Measurements from ENCODE around the gene GPR32. TPM values are rescaled to one million over a fixed set of nuclear protein-coding genes. Genes with fewer than 3 reads are reported as not detected.
A peak's percentile ranks its signal among the peaks of the same experiment; 100 is the strongest.
"Not testable (repeated sequence)": the region's sequence is repeated elsewhere in the genome, so short reads cannot be mapped to it uniquely, and the experiment has no call there.

GPR32 gene
- total RNA-seq (2014; rRNA removed; shearing (Covaris generic)), result not detected in 2 replicates

- DNase-seq (ENCODE audit: low spot score), result not testable (repeated sequence)
Observed at GRCh38 chr19:50770164-50770563, at the start of gene GPR32. GPR32 (plus strand) TSS chr19:50770464; CDS start chr19:50770601, 137 bp downstream.

GRCh38 chr19:50720921-50721381 is 49.3 kb upstream of the GPR32 start:
- DNase-seq (ENCODE audit: low spot score), result no peak

DNA sequence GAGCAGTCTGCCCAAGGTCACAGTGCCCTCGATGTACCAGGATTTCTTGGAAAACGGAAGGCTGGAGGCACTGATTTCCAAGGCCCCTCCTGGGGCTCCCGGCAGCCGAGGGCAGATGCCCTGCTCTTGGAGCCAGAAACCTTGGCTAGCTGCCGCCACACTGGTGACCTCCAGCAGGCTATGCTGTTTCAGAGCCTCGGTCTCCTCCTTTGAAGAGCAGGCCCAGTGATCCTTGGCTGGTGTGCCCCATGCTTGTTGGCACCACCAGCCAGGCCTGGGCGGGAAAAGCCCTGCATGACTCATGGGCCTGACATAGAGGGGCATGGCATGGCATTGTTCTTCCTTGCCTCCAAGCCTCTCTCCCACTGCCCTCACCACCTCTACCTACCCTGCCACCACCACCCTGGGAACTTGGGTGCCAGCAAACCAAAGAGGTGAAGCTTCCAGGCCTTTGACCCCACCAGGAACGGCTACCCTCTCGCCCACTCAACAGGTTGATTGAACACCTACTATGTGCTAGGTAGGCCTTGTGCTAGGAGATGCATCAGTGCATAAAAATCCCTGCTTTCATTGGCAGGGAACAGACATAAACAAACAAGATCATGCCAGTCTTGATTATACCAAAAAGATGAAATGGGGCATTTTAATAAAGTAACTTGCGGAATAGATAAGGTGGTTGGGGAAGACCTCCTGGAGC is 48.7 kb upstream of the GPR32 start:
- DNase-seq (ENCODE audit: low spot score), result no peak

- no peak for DNase-seq (ENCODE audit: low spot score)
Observed at GRCh38 chr19:50722201-50723013, 47.9 kb upstream of the GPR32 start.

DNA sequence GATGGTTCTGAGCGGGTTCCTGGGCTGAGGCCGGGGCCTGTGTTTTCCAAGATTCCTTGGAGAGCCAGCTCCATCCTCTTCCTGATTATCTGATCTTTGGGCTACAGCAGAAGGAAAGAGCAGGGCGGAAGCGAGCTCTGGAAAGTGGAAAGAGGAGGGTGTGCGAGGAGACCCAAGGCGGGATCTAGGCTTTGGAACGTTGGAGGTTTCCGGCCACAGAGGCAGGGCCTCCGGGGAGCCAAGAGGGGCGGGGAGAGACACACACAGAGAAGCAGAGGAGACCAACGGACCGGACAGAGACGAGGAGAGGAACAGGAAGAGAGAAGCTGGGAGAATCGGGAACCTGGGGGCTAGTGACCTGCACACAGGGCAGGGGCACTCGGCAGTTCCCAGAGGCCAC is 47.2 kb upstream of the GPR32 start, which contains the start of gene CLEC11A:
Gene CLEC11A (plus strand): TSS at position 296 of the 400 bp plus-strand sequence. CDS start 162 bp downstream, outside the sequence.
- DNase-seq (ENCODE audit: low spot score), result no peak

- no peak for DNase-seq (ENCODE audit: low spot score)
Observed at GRCh38 chr19:50723735-50724521, 46.3 kb upstream of the GPR32 start.

DNA sequence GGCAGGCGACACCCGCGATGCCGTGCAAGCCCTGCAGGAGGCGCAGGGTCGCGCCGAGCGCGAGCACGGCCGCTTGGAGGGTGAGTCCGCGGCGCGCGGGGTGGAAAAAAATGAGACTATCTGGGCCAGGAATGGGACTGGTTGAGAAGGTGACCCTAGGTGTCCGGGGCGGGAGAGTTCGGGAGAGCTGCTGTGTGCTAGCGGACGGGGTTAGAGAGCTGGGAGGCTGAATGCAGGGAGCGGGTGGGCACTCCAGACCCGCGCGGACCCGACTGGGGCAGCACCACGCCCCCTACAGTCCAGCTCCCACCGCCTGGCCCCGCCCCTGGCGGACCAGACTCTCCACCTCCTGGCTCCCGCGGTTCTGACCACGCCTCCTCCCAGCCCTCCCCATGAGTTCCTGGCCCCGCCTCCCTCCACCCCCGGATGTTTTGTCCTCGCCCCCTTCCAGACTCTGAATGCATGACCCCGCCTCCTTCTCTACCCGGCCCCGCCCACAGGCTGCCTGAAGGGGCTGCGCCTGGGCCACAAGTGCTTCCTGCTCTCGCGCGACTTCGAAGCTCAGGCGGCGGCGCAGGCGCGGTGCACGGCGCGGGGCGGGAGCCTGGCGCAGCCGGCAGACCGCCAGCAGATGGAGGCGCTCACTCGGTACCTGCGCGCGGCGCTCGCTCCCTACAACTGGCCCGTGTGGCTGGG is 45.6 kb upstream of the GPR32 start:
- peak; percentile 99 for DNase-seq (ENCODE audit: low spot score)

- DNase-seq (ENCODE audit: low spot score), result peak; percentile 22
Observed at GRCh38 chr19:50725218-50725910, 44.9 kb upstream of the GPR32 start.

DNA sequence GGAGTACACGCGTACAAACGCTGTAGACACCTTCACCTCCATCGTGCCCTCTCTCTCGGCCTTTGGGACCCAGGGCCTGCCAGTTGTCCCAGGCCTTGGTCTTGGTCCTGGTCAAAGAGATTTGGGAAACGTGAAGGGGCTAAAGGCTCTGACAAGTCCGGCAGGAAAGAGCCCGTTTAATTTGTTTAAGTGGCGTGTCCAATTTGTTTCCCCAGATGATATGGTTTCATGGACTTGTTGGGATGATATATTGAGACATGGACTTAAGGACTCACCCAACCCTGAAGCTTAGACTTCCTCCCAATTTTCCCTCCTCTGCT is 44.4 kb upstream of the GPR32 start:
- no peak for DNase-seq (ENCODE audit: low spot score)

GRCh38 chr19:50728084-50728737 is 42.1 kb upstream of the GPR32 start:
- DNase-seq (ENCODE audit: low spot score), result no peak

DNA sequence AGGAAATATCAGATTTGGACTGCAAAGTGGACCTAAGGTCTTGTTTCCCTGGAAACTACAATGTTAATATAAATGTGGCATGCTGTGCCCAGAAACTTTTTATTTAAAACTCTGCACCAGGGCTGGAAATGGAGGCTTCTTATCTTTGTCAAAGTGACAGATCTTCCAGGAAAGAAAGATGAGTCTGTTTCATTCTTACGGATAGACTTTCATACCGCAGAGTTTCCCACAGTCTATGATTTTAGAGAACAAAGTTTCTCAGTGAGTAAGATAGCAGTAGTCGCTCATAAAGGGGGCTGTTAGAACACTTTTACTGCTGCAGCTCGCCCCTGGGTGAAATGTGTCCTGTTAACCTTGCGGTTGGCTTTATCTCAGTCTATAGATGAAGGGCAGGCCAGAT is 40.4 kb upstream of the GPR32 start:
- no peak for DNase-seq (ENCODE audit: low spot score)

GRCh38 chr19:50735869-50736268 is 34.4 kb upstream of the GPR32 start:
- DNase-seq (ENCODE audit: low spot score), result no peak

GRCh38 chr19:50736338-50736737 is 33.9 kb upstream of the GPR32 start:
- no peak for DNase-seq (ENCODE audit: low spot score)

GRCh38 chr19:50739132-50739913 is 30.9 kb upstream of the GPR32 start:
- DNase-seq (ENCODE audit: low spot score), result no peak

DNA sequence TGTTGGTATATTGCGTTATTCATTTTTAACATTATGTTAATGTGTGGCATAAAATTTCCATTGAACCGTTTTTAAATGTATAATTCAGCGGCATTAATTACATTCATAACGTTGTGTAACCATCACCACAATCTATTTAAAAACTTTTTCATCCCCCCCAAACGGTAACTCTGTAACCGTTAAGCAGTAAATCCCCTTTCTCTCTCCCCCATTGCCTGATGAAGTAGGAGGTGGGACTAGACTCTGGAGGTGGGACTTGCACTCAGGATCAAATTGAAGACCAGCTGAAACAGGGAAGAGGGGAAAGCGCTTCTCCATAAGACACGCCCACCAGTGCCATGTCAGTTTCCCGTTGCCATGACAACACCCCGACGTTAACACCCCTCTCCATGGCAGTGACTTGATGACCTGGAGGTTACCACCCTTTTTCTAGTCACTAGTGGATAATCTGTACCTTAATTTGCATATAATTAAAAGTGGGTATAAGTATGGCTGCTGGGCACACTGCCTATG is 30.3 kb upstream of the GPR32 start:
- DNase-seq (ENCODE audit: low spot score), result no peak

DNA sequence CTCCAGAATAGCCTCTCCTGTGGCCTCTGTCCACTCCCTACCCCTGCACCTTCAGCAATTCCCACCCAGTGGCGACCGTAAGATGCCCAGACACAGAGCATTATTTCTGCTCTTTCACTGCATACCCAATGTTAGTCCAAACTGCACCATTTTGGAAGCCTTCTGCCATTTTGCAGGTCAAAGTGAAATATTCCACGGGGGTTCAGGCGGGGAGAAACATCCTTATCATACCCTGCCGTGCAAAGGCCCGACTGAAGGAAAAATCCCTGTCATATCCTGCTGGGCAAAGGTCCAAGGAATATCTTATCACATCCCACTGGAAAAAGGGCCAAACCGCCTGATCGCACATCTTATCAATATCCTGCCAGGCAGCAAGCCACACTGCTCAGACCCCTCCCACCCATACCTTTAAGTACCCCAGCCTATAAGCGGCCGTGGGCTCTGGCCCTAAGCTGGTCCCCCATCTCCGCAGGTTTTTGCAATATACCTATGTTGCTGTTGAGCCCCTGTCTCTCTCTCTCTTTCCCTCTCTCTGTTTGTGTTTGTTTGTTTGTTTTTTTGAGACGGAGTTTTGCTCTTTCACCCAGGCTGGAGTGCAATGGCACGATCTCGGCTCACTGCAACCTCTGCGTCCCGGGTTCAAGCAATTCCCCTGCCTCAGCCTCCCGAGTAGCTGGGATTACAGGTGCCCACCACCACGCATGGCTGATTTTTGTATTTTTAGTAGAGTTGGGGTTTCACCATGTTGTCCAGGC is 28.9 kb upstream of the GPR32 start:
- no peak for DNase-seq (ENCODE audit: low spot score)

DNA sequence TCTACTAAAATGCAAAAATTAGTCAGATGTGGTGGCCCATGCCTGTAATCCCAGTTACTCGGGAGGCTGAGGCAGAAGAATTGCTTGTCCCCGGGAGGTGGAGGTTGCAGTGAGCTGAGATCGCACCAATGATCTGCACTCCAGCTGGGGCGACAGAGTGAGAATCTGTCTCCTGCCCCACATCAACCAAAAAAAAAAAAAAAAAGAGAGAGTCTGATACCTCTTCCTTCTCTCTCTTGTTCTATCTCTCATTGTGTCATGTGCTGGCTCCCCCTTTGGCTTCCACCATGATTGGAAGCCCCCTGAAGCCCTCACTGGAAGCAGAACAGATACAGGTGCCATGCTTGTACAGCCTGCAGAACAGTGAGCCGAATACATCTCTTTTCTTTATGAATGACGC is 26.7 kb upstream of the GPR32 start:
- DNase-seq (ENCODE audit: low spot score), result no peak

DNA sequence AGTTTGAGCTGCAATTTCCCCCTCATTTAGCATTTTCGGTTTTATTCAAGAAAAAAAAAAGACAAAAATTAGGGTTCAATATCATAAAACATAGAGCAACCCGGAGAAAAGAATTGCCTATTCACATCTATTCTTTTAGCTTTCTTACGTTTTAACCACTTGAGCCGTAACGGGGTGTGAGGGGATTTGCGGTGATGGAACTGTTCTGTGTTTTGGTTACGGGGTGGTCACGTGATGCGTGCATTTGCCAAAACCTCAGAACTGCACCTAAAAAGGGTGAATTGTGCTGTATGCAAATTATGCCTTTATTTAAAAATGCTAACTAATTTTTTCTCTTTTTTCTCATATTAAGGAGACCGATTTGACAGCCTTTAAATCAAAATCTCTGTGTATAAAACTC is 25.0 kb upstream of the GPR32 start:
- DNase-seq (ENCODE audit: low spot score), result no peak

Measured in HT-29 (cell line).